NOMO-1 treated with dmso at 0.1 percent for 144 hours (cell line): Measurements from ENCODE around the gene NR5A1.

Experiments used
- DNase-seq: peaks from one replicate; lab custom pipeline; 2025; ENCODE audit not compliant: unreplicated experiment; lab: John Stamatoyannopoulos, UW

Gene NR5A1

DNA sequence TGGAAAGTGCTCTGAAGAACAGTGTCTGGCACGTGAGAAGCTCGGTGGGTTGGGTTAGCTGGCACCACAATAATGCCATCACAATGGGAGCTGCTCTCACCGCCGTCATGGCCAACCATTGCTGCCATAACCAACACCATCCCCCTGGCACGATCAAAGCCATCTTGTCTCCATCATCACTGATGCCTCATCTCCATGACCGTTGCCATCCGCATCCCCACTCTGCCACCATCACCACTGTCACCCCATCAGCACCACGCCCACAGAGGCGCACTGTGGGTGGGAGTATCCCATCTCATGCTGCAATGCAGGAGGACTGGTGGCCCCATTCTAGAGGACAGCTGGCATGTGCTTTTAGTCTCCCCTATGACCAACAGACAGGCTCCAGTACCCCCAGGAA, 23.7 kb downstream of the NR5A1 start:
- DNase-seq: no peak

DNA sequence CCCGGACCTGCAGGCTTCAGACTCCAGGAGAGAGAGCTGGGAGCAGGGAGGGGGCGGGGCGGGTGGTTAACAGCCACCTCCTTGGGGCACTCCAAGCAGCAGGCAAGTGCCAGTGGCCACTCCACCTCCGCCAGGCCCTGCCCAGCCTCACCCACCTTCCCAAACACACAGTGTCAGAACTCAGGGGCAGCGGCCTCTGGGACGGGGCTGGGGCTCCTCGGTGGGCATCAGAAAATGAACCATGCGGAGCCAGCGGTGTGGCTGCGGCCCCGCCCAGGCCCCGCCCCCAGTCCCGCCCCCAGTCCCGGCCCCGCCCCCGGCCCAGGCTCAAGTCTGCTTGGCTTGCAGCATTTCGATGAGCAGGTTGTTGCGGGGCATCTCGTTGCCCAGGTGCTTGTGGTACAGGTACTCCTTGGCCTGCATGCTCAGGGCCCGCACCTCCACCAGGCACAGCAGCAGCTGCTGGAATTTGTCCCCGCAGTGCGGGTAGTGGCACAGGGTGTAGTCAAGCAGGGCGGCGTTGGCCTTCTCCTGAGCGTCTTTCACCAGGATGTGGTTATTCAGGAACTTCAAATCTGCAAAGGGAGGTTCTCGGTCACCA, 24.7 kb downstream of the NR5A1 start:
- DNase-seq: no peak

GRCh38 chr9:124481115-124481514, 26.1 kb downstream of the NR5A1 start:
- peak; percentile 4 for DNase-seq

GRCh38 chr9:124480621-124480981, 26.6 kb downstream of the NR5A1 start:
- DNase-seq: peak; percentile 56

DNA sequence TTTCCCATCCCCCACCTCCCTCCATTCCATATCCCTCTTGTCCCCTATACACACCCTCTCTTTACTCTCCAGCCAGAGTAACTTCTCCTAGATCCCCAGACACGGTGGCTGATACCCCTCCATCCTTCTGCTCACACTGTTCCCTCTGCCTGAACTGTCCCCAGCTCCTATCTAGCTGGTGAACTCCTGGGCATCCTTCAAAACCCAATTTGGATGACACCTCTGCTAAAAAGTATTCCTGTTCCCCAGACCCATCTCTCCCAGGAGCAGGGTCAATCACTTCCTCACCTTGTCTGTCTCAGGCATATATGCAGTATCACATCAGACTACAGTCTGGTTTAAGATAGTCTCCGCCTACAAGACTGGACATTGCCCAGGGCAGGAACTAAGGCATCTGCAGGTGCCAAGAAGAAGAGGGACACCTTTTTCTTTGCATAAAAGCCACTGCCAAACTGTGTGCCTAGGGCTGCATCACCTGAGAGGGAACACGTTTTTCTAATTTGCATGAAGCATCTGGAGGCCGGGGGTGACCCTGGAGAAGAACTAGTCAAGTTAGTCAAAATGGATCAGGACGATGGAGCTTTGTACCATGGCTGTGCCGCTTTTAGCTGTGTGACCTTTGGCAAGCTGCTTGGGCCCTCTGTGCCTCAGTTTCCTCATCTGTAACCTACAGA, 27.1 kb downstream of the NR5A1 start:
- DNase-seq: no peak

GRCh38 chr9:124479371-124479770, 27.8 kb downstream of the NR5A1 start:
- DNase-seq: no peak

DNA sequence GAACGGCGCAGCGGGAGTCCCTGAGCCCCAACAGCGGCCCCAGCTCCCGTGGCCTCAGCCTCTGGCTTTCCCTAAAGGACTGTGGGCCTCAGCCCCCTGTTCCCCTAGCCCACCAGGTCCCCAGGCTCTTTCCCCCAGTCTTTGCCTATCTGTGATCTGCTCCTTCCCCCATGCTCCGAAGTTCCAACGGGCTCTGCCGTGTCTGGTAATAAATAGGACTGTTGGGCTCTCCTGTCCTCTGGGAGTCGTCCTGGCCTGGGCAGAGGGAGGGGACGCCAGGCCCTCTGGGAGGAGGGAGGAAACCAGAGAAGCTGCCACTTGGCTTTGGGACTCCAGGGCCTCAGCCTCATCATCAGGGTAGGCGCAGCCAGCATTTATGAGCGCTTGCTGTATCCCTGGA, 28.8 kb downstream of the NR5A1 start:
- no peak for DNase-seq

- DNase-seq: no peak
Observed at GRCh38 chr9:124477648-124478285, 29.4 kb downstream of the NR5A1 start.

- DNase-seq: no peak
Observed at GRCh38 chr9:124477211-124477647, 30.0 kb downstream of the NR5A1 start.

DNA sequence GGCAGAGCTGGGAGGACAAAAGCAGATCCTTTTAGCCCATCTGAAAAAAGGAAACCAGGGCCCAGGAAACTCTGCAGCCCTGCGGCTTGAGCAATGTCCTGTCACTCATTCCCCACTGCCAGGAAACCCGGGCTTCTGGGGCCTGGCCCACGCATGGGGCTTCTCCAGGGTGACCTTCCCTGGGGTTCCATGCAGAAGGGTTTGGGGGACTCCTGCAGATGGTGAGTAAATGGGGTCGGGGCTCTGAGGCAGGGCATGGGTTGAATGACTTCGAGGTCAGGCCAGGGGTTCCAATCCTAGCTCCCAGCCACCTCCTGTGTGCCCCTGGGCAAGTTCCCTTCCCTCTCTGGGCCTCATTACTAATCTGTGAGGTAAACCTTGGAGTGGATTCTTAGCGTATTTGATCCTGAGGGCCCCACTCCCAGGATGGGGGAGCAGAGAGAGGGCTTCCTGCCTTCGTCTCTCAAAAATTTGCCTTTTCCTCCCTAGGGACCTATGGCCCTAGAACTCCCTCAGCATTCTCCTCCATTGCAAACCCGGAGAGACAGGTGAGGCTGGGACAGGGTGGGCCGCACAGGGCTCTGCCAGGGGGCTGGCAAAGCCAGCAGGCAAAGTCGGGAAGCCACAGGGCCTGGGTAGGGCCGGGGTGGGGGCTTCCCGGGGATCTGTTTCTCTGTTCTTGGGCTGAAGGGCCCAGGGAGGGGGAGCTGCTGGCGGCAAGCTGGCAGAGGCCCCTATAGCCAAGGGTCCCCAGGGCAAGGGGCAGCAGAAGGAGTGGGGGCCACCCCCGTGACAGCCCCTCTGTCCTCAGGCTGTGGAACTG, 31.1 kb downstream of the NR5A1 start:
- DNase-seq: no peak

DNA sequence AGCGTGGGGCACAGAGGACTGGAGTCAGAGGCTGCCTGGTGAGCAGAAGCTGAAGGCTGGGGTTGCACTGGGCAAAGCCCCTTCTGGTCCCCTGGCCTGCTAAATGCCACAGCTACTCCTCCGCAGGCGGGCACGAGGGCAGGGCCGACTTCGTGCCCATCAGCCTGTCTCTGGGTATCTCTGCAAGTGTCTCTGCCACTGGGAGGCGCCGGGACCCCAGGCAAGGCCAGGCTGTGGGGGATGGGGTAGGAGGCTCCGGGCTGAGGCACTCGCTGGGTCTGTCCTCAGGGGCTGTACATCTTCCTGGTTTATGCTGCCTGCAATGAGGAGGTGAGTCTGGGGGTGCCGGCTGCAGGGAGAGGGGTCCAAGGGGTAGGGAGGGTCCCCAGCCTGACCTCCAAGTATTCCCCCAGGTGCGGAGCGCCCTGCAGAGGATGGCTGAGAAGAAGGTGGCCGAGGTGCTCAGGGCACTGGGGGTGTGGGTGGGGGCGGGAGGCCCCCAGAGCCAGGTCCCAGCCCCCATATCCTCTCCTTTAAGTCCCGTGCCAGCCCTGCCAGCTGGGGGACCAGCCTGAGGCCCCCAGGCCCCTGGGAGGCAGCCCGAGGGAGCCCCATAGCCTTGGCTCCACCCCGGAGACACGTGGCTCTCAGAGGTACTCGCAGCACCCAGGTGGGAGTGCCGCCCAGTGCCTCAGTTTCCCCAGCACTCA, 31.9 kb downstream of the NR5A1 start:
- no peak for DNase-seq

- DNase-seq: no peak
Observed at GRCh38 chr9:124474151-124474550, 33.0 kb downstream of the NR5A1 start.

GRCh38 chr9:124473310-124473709, 33.9 kb downstream of the NR5A1 start:
- no peak for DNase-seq

DNA sequence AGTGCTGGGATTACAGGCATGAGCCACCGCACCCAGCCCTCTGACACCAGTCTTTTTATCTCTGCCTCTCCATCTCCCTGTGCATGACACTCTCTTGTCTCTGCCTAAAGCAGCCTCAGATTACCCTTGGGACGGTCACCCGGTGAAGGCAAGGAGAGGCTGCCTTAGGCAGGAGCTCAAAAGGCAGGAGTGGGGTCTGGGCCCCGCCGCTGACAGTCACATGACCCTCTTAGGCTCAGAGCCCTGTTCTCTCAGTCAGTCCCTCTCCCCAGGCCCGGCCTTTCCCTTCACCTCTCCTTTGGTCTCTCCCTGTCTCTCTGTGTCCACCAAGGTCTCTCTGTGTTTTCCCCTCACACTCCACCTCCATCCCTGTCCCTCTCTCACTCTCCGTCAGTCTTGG, 34.4 kb downstream of the NR5A1 start:
- DNase-seq: no peak

DNA sequence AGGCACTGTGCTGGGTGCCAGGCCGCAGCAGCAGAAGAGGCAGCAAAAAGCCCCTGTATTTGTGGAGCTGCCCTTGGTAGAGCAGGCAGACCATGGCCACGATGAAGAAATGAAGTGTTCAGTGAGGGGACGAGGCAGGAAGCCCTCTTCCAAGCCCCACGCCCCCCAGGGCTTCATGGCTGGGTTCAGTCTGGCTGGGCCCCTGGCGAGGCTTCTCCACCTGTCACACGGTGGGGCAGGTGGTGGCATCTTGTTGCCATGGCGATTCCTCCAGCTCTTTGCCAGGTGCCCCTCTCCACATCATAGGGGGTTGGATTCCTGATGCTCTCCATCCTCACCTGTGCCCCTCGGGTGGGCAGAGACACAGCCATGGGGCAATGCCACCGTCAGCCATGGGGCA, 35.4 kb downstream of the NR5A1 start:
- DNase-seq: no peak

DNA sequence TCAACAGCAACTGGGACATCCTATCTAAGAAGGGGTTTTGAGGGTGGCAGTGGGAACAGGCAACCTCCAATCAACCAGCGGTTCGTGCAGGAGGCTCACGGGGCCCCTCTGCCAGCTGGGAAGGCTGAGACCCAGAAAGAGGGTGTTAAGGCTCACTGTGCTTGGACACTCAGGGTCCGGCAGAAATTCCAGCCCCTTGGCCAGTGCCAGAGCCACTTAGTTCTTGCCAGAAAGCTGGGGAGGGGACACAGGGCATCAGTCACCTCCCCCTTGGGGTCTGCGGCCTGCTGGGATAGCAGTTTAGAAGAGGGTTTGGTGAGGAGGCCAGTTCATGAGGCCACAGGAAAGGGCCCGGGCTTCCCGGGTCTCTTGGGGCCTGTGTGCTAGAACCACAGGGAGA, 36.5 kb downstream of the NR5A1 start:
- no peak for DNase-seq

DNA sequence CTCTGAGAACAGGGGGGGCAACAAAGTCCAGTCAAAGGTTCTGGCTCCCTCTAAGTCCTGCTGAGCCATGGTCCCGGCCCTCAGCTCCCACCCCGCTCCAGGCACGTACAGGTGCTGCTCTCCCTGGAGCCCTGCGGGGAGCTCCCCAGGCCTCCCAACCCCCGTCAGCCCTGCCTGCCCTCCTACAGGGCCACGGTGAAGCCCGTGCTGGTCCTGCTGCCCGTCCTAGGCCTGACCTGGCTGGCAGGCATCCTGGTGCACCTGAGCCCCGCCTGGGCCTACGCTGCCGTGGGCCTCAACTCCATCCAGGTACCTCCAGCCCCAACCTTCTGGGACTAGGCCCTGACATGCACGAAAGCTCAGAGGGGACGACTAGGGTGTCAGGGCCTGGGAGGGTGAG, 36.9 kb downstream of the NR5A1 start:
- DNase-seq: no peak

DNA sequence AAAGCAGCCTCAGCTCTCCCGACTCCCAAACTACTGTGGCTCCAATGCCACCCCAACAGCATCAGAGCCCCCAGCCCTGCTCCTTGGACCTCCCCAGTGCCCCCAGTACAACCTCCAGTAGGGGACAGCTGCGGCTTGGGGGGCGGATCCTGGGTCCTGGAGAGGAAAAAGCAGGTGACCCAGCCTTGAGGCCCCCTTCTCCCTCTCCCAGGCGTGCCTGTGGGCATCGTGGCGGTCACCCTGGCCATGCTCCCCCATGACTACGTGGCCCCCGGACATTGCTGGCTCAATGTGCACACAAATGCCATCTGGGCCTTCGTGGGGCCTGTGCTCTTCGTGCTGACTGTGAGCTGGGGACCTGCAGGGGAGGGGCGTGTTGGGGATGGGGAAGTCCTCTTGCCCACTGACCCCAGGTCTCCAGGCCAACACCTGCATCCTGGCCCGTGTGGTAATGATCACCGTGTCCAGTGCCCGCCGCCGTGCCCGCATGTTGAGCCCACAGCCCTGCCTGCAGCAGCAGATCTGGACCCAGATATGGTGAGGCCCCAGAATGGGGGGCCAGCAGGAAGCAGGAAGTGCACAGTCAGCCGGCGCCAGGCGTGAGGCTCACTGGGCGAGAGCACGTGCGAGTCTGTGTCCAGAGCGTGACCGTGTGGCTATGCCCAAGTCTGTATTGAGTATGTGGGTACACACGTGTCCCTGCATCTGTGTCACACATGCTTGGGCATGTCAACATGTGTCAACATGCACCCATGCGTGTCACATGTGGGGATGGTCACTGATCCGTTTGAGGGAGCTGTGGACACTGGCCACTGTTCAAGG, 38.0 kb downstream of the NR5A1 start:
- DNase-seq: no peak

GRCh38 chr9:124468061-124468740, 39.0 kb downstream of the NR5A1 start:
- DNase-seq: no peak
